ENCODE data around the gene OR2B6. TPM values are rescaled to one million over a fixed set of nuclear protein-coding genes. Genes with fewer than 3 reads are reported as not detected.

The OR2B6 gene
- total and polyA plus RNA-seq, 2 of the 8 experiments (the other 6 are each of a cell fraction or from before 2014, with no cell fraction given): 0.26 TPM; not detected in 1

DNA sequence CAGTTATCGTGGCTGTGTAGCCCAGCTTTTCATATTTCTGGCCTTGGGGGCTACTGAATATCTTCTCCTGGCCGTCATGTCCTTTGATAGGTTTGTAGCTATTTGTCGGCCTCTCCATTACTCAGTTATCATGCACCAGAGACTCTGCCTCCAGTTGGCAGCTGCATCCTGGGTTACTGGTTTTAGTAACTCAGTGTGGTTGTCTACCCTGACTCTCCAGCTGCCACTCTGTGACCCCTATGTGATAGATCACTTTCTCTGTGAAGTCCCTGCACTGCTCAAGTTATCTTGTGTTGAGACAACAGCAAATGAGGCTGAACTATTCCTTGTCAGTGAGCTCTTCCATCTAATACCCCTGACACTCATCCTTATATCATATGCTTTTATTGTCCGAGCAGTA lies 475 bp downstream of the OR2B6 start:
- Histone ChIP-seq H3K27ac (ENCODE audit: low read depth, low read length) (no peak overlapping the region), H3K4me3 (ENCODE audit: extremely low read depth in 1 of 4, insufficient read depth in 2 of 4, low read depth in 3 of 4, low read length in 4 of 4) (no peak overlapping the region), H3K27me3 (replicated peaks in 1 of 4; ENCODE audit: control insufficient read depth in 3 of 4, extremely low read depth in 1 of 4, insufficient read depth in 3 of 4, low read length in 3 of 4) (no peaks in the 10 kb centered on the region), H3K23me2 (ENCODE audit: low read depth, low read length) (no peaks in the 10 kb centered on the region), H3K14ac (ENCODE audit: insufficient read length) (no peak overlapping the region), H2AK5ac (ENCODE audit: low read depth, low read length) (no peak overlapping the region), H4K91ac (replicated peaks; ENCODE audit: insufficient read length, low read length) (no peak overlapping the region), H4K8ac (ENCODE audit: extremely low read depth, insufficient read depth, low read length) (no peak overlapping the region), H3K4ac (replicated peaks; ENCODE audit: insufficient read length, low read depth, low read length) (no peak overlapping the region), H4K20me1 (replicated peaks in 1 of 2; ENCODE audit: control insufficient read depth in 1 of 2, insufficient read depth in 2 of 2, low read length in 2 of 2) (no peaks in the 10 kb centered on the region), H2AFZ (ENCODE audit: low read length) (no peak overlapping the region), H2BK120ac (replicated peaks; ENCODE audit: low read depth, low read length) (no peak overlapping the region), H2BK20ac (ENCODE audit: low read length) (no peak overlapping the region), H3K23ac (ENCODE audit: insufficient read length) (no peak overlapping the region), H3K9ac (replicated peaks in 1 of 4; ENCODE audit: extremely low read depth in 1 of 4, low read depth in 3 of 4, low read length in 3 of 4) (no peak overlapping the region), H4K5ac (ENCODE audit: insufficient read length, low read depth, low read length) (no peak overlapping the region), H3K79me2 (ENCODE audit: control insufficient read depth in 1 of 2, insufficient read depth in 2 of 2, low read length in 2 of 2) (no peaks in the 10 kb centered on the region), H3K18ac (ENCODE audit: extremely low read depth, low read length) (no peak overlapping the region), H3K56ac (replicated peaks; ENCODE audit: insufficient read length, low read depth, low read length) (no peak overlapping the region), H3K36me3 (ENCODE audit: control insufficient read depth in 2 of 4, insufficient read depth in 4 of 4, low read length in 3 of 4) (no peaks in the 10 kb centered on the region), H3K79me1 (ENCODE audit: low read depth, low read length) (no peaks in the 10 kb centered on the region), H3K9me3 (ENCODE audit: insufficient read depth in 2 of 2, low read depth in 1 of 2, low read length in 1 of 2) (no peaks in the 10 kb centered on the region), H2BK15ac (ENCODE audit: low read length) (no peak overlapping the region), H3K4me2 (ENCODE audit: insufficient read depth in 1 of 2, low read depth in 2 of 2, low read length in 2 of 2) (no peak overlapping the region), H2BK12ac (ENCODE audit: low read depth, low read length) (no peak overlapping the region), H2BK5ac (ENCODE audit: low read depth, low read length) (no peak overlapping the region), H3K4me1 (replicated peaks in 1 of 4; ENCODE audit: control insufficient read depth in 3 of 4, insufficient read depth in 4 of 4, low read length in 3 of 4) (no peaks in the 10 kb centered on the region)
- FAIRE-seq (no peak), DNase-seq (ENCODE audit: low read depth in 1 of 2, low spot score in 2 of 2) (no peak)
- 89% methylated on average over 4 of the region's 4 CpGs; no CpG with 5 or more reads in 1 of the 2 experiments for WGBS, 2 experiments (ENCODE audit: extremely low coverage in 1 of 2, insufficient coverage in 1 of 2, insufficient read length in 1 of 2, insufficient replicate concordance in 2 of 2, low coverage in 1 of 2, low lambda C conversion rate in 2 of 2, missing lambda C conversion rate in 1 of 2)
- CTCF ChIA-PET (ENCODE audit: partially characterized antibody): interaction anchor here (0.7 to 1.8 kb wide), 2 partner anchors 9 to 14 kb away, joined by 3 to 4 read pairs; no protein-coding TSS in a partner anchor
- POLR2A ChIA-PET (ENCODE audit: partially characterized antibody): interaction anchor here (0.5 kb wide), 1 partner anchor 359 kb away, joined by 3 read pairs; no protein-coding TSS in a partner anchor
- TF ChIP-seq FOSL1 (IDR thresholded peaks at IDR 0.05; ENCODE audit: insufficient read depth, low read depth, low read length): no peak
- TF ChIP-seq CBX5 (IDR thresholded peaks at IDR 0.05; ENCODE audit: low read depth, low read length): no peak
- no peak for TF ChIP-seq KDM1A (IDR thresholded peaks at IDR 0.05; ENCODE audit: borderline replicate concordance, low read length)
- TF ChIP-seq SAP30 (IDR thresholded peaks at IDR 0.05; ENCODE audit: insufficient read depth, insufficient replicate concordance, low read length): no peak
- no peak for TF ChIP-seq SP2 (IDR thresholded peaks at IDR 0.05; ENCODE audit: low read length)
- no peak for TF ChIP-seq BRCA1 (IDR thresholded peaks at IDR 0.05; ENCODE audit: low read depth, low read length)
- TF ChIP-seq SIRT6 (IDR thresholded peaks at IDR 0.05; ENCODE audit: low read length): no peak
- no peak for TF ChIP-seq ASH2L (IDR thresholded peaks at IDR 0.05; ENCODE audit: low read length)
- TF ChIP-seq, protein P1, sequence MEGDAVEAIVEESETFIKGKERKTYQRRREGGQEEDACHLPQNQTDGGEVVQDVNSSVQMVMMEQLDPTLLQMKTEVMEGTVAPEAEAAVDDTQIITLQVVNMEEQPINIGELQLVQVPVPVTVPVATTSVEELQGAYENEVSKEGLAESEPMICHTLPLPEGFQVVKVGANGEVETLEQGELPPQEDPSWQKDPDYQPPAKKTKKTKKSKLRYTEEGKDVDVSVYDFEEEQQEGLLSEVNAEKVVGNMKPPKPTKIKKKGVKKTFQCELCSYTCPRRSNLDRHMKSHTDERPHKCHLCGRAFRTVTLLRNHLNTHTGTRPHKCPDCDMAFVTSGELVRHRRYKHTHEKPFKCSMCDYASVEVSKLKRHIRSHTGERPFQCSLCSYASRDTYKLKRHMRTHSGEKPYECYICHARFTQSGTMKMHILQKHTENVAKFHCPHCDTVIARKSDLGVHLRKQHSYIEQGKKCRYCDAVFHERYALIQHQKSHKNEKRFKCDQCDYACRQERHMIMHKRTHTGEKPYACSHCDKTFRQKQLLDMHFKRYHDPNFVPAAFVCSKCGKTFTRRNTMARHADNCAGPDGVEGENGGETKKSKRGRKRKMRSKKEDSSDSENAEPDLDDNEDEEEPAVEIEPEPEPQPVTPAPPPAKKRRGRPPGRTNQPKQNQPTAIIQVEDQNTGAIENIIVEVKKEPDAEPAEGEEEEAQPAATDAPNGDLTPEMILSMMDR (IDR thresholded peaks at IDR 0.05; ENCODE audit: control extremely low read depth in 1 of 3, insufficient read depth in 1 of 3, low read depth in 1 of 3, low read length in 3 of 3): no peak
